GM19395 (cell line): ENCODE data around the gene ODF2.
"Not testable (repeated sequence)": the region's sequence is repeated elsewhere in the genome, so short reads cannot be mapped to it uniquely, and the experiment has no call there.

Experiments used
- ATAC-seq: cut with Tn5 transposase; IDR thresholded peaks from one replicate; pipeline ENCODE4 v1.9.1; 2021; ENCODE audit warnings: mild to moderate bottlenecking, moderate library complexity; ENCODE audit not compliant: unreplicated experiment

The ODF2 gene

GRCh38 chr9:128481561-128481960 lies 25.8 kb downstream of the ODF2 start:
- ATAC-seq: no peak

- ATAC-seq: no peak
Measured at GRCh38 chr9:128482186-128482585, 26.4 kb downstream of the ODF2 start.

GRCh38 chr9:128484686-128485413 lies 29.0 kb downstream of the ODF2 start:
- no peak for ATAC-seq

- ATAC-seq: no peak
Measured at GRCh38 chr9:128485414-128485855, 29.6 kb downstream of the ODF2 start.

GRCh38 chr9:128486201-128486600 lies 30.4 kb downstream of the ODF2 start:
- no peak for ATAC-seq

- no peak for ATAC-seq
Measured at GRCh38 chr9:128493424-128493823, 37.6 kb downstream of the ODF2 start.

- no peak for ATAC-seq
Measured at GRCh38 chr9:128494108-128494745, 38.4 kb downstream of the ODF2 start.

- no peak for ATAC-seq
Measured at GRCh38 chr9:128494746-128495129, 38.9 kb downstream of the ODF2 start.

GRCh38 chr9:128495296-128495695 lies 39.5 kb downstream of the ODF2 start:
- no peak for ATAC-seq

GRCh38 chr9:128495804-128496417 lies 40.1 kb downstream of the ODF2 start:
- ATAC-seq: no peak

GRCh38 chr9:128497824-128498610 lies 42.2 kb downstream of the ODF2 start:
- no peak for ATAC-seq

- no peak for ATAC-seq
Measured at GRCh38 chr9:128498911-128499310, 43.1 kb downstream of the ODF2 start.

- no peak for ATAC-seq
Measured at GRCh38 chr9:128499920-128500319, 44.1 kb downstream of the ODF2 start.

- not testable (repeated sequence) for ATAC-seq
Measured at GRCh38 chr9:128503415-128503825, 47.6 kb downstream of the ODF2 start.

- ATAC-seq: no peak
Measured at GRCh38 chr9:128503870-128504269, 48.1 kb downstream of the ODF2 start.

- ATAC-seq: peak; percentile 76
Measured at GRCh38 chr9:128504485-128505413, 48.9 kb downstream of the ODF2 start, which contains the start of gene GLE1. Gene GLE1 (plus strand): TSS chr9:128504719. CDS start chr9:128504806, 87 bp downstream.

GRCh38 chr9:128505414-128505765 lies 49.6 kb downstream of the ODF2 start:
- no peak for ATAC-seq

- ATAC-seq: not testable (repeated sequence)
Measured at GRCh38 chr9:128505906-128506305, 50.1 kb downstream of the ODF2 start.

GRCh38 chr9:128512820-128513219 lies 57.0 kb downstream of the ODF2 start:
- no peak for ATAC-seq

GRCh38 chr9:128521956-128522355 lies 66.2 kb downstream of the ODF2 start:
- no peak for ATAC-seq
